Neural progenitor cell (in vitro differentiated cells): Measurements from ENCODE around the gene DTNB.

Source experiments
- CTCF ChIP-seq: fragments of 200-600 bp; sonication (generic); IDR thresholded peaks from 2 replicates; pipeline ENCODE4 v1.5.1; 2017; ENCODE audit warnings: antibody characterized with exemption, mild to moderate bottlenecking
- EZH2phosphoT487 ChIP-seq: fragments of 200-600 bp; sonication (generic); IDR thresholded peaks from 2 replicates; pipeline ENCODE4 v1.6.1; 2017; ENCODE audit warnings: antibody characterized with exemption

- TF ChIP-seq CTCF (no peak), EZH2phosphoT487 (no peak)
Observed at GRCh38 chr2:25482341-25482740, 191.0 kb downstream of the DTNB start.
